Astrocyte (in vitro differentiated cells and primary cell): ENCODE measurements around the gene DROSHA.

Experiments used
- EZH2 ChIP-seq: IDR thresholded peaks from 2 replicates; pipeline ENCODE4 v1.6.1; 2012; ENCODE audit warnings: mild to moderate bottlenecking, low read length, inconsistent platforms; ENCODE audit not compliant: insufficient read depth
- TF ChIP-seq, protein P1 (sequence below): IDR thresholded peaks from 2 replicates; pipeline ENCODE4 v1.5.1; 2011; ENCODE audit warnings: low read depth, mild to moderate bottlenecking, inconsistent platforms, low read length, moderate library complexity; ENCODE audit not compliant: insufficient read depth

DNA sequence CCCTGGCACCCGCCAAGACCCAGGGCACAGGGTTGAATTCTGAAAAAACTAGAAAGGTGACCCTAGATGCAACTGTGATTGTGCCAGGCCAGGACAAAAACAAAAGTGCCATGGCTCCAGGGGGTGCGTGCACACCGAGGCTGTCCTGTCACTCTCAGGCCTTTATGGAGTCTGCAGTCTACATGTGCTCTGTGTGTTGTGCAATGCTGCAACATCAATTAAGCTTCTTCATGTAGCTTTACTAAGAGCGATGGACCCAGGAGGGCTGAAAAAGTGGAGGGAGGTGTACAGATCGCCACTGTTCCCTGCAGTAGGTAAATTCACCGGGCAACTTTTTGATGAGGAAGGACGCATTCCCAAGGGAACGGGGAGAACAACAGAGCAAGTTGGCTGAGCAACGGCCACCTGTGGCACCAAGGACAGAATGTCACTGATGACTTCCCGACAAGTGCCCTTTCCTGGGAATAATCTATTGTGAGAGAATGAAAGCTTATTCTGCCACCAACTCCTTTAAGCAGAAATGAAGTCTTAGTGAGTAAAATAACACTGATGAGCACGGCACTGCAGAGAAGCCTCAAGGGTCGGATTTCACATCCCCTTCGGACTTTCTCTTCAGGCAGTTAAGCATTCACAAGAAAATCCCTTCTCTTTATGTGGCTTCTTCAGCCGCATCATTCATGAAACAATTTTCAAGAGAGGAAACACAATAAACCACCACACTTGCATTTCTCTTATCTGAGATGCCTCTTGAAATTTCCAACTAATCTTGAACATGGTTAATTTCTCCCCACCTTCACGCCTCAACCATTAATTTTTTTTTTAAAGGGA is 149.6 kb downstream of the DROSHA start:
- TF ChIP-seq, protein P1, sequence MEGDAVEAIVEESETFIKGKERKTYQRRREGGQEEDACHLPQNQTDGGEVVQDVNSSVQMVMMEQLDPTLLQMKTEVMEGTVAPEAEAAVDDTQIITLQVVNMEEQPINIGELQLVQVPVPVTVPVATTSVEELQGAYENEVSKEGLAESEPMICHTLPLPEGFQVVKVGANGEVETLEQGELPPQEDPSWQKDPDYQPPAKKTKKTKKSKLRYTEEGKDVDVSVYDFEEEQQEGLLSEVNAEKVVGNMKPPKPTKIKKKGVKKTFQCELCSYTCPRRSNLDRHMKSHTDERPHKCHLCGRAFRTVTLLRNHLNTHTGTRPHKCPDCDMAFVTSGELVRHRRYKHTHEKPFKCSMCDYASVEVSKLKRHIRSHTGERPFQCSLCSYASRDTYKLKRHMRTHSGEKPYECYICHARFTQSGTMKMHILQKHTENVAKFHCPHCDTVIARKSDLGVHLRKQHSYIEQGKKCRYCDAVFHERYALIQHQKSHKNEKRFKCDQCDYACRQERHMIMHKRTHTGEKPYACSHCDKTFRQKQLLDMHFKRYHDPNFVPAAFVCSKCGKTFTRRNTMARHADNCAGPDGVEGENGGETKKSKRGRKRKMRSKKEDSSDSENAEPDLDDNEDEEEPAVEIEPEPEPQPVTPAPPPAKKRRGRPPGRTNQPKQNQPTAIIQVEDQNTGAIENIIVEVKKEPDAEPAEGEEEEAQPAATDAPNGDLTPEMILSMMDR, result no peak
- no peak for TF ChIP-seq EZH2
